ENCODE data around the gene DCANP1.

DCANP1 gene

GRCh38 chr5:135456238-135457099 is 9.3 kb upstream of the DCANP1 start:
- peak; percentile 66 for DNase-seq (ENCODE audit: low spot score)

- DNase-seq (ENCODE audit: low spot score), result no peak
These were observed 8.7 kb upstream of the DCANP1 start for GRCh38 chr5:135455876-135456237.

- DNase-seq (ENCODE audit: low spot score), result no peak
These were observed 7.8 kb upstream of the DCANP1 start for GRCh38 chr5:135454946-135455345.

- no peak for DNase-seq (ENCODE audit: low spot score)
These were observed 6.5 kb upstream of the DCANP1 start for GRCh38 chr5:135453613-135454012.

- DNase-seq (ENCODE audit: low spot score), result no peak
These were observed 5.3 kb upstream of the DCANP1 start, which contains the start of gene TIFAB for GRCh38 chr5:135452321-135453030. TIFAB (minus strand) TSS chr5:135452351; CDS start chr5:135449939, 2,412 bp downstream.

GRCh38 chr5:135451581-135452320 is 4.6 kb upstream of the DCANP1 start:
- DNase-seq (ENCODE audit: low spot score), result no peak

GRCh38 chr5:135450952-135451351 is 3.8 kb upstream of the DCANP1 start:
- DNase-seq (ENCODE audit: low spot score), result no peak

- no peak for DNase-seq (ENCODE audit: low spot score)
These were observed 3.2 kb upstream of the DCANP1 start for GRCh38 chr5:135450336-135450735.

GRCh38 chr5:135449644-135450043 is 2.5 kb upstream of the DCANP1 start:
- DNase-seq (ENCODE audit: low spot score), result no peak

- peak; percentile 64 for DNase-seq (ENCODE audit: low spot score)
These were observed 1.8 kb upstream of the DCANP1 start for GRCh38 chr5:135448791-135449507.

- DNase-seq (ENCODE audit: low spot score), result no peak
These were observed 1.1 kb upstream of the DCANP1 start for GRCh38 chr5:135448071-135448739.

GRCh38 chr5:135446615-135447014 is 533 bp downstream of the DCANP1 start:
- no peak for DNase-seq (ENCODE audit: low spot score)

GRCh38 chr5:135446206-135446605 is 942 bp downstream of the DCANP1 start:
- DNase-seq (ENCODE audit: low spot score), result no peak

GRCh38 chr5:135445306-135445985 is 1.7 kb downstream of the DCANP1 start:
- no peak for DNase-seq (ENCODE audit: low spot score)

GRCh38 chr5:135444881-135445280 is 2.3 kb downstream of the DCANP1 start:
- DNase-seq (ENCODE audit: low spot score), result no peak

GRCh38 chr5:135444360-135444759 is 2.8 kb downstream of the DCANP1 start:
- DNase-seq (ENCODE audit: low spot score), result no peak

GRCh38 chr5:135443161-135443960 is 3.8 kb downstream of the DCANP1 start:
- DNase-seq (ENCODE audit: low spot score), result no peak

- DNase-seq (ENCODE audit: low spot score), result no peak
These were observed 4.6 kb downstream of the DCANP1 start for GRCh38 chr5:135442431-135443160.

- no peak for DNase-seq (ENCODE audit: low spot score)
These were observed 5.2 kb downstream of the DCANP1 start for GRCh38 chr5:135441919-135442318.

All from SW480 (cell line).